K562 (cell line): ENCODE results near the gene TMEM41A. TPM values are rescaled to one million over a fixed set of nuclear protein-coding genes. Genes with fewer than 3 reads are reported as not detected.
A peak's percentile ranks its signal among the peaks of the same experiment; 100 is the strongest.

ENCODE experiments used
- CLOCK ChIP-seq: fragments of 250-450 bp; sonication (Bioruptor Pico); IDR thresholded peaks from 2 replicates; pipeline ENCODE4 v1.4.0; 2020; ENCODE audit warnings: mild to moderate bottlenecking, moderate library complexity, borderline replicate concordance
- CREM ChIP-seq: IDR thresholded peaks from 2 replicates; pipeline ENCODE4 v1.6.1; 2014; ENCODE audit warnings: antibody characterized with exemption, low read depth
- EP400 ChIP-seq: fragments of 450-650 bp; IDR thresholded peaks from 2 replicates; pipeline ENCODE4 v1.6.1; 2017; ENCODE audit warnings: antibody characterized with exemption, mild to moderate bottlenecking, moderate library complexity
- FOXA1 ChIP-seq: fragments of 450-650 bp; IDR thresholded peaks from 2 replicates; pipeline ENCODE4 v1.6.1; 2016; ENCODE audit warnings: mild to moderate bottlenecking, borderline replicate concordance
- FOXK2 ChIP-seq, 2 experiments: fragments of 450-650 bp; IDR thresholded peaks in 1 of 2; conservative IDR thresholded peaks in 1 of 2; 2 replicates each; pipeline ENCODE4 v1.6.1; 2016; ENCODE audit warnings: low read depth in 2 of 2, mild to moderate bottlenecking in 1 of 2
- GTF2E2 ChIP-seq: fragments of 200-800 bp; sonication (Bioruptor generic); IDR thresholded peaks from 2 replicates; pipeline ENCODE4 v1.6.1; 2016; ENCODE audit warnings: missing genetic modification characterization, missing compliant biosample characterization
- MEF2A ChIP-seq: IDR thresholded peaks from 2 replicates; pipeline ENCODE4 v1.6.1; 2011; ENCODE audit warnings: low read depth, mild to moderate bottlenecking, low read length, moderate library complexity; ENCODE audit not compliant: control insufficient read depth
- NONO ChIP-seq, 2 experiments: fragments of 200-400 bp in 1 of 2; fragments of 450-650 bp in 1 of 2; formaldehyde crosslinking in 1 of 2; IDR thresholded peaks; 2 replicates each; pipeline ENCODE4 v1.6.1; 2017; ENCODE audit warnings: low read depth in 2 of 2, mild to moderate bottlenecking in 2 of 2, moderate library complexity in 2 of 2, low read length in 1 of 2
- PHF20 ChIP-seq: fragments of 450-650 bp; IDR thresholded peaks from 2 replicates; pipeline ENCODE4 v1.6.1; 2018; ENCODE audit not compliant: partially characterized antibody
- PHF21A ChIP-seq: fragments of 450-650 bp; IDR thresholded peaks from 2 replicates; pipeline ENCODE4 v1.6.1; 2017; ENCODE audit warnings: low read depth, borderline replicate concordance
- RBM25 ChIP-seq: fragments of 200-400 bp; formaldehyde crosslinking; IDR thresholded peaks from 2 replicates; pipeline ENCODE4 v1.6.1; 2018; ENCODE audit warnings: low read length, low read depth, moderate library complexity; ENCODE audit not compliant: severe bottlenecking
- SIX5 ChIP-seq, 2 experiments: IDR thresholded peaks; 2 replicates each; pipeline ENCODE4 v1.6.1; 2011; ENCODE audit warnings: low read length in 2 of 2, borderline replicate concordance in 1 of 2, low read depth in 1 of 2, mild to moderate bottlenecking in 1 of 2, moderate library complexity in 1 of 2; ENCODE audit not compliant: insufficient read depth in 1 of 2
- SMARCA4 ChIP-seq: fragments of 450-650 bp; IDR thresholded peaks from 2 replicates; pipeline ENCODE4 v1.6.1; 2016
- SRSF7 ChIP-seq: fragments of 200-400 bp; formaldehyde crosslinking; optimal IDR thresholded peaks from 2 replicates; pipeline ENCODE3; 2017; ENCODE audit warnings: mild to moderate bottlenecking, low read depth, low read length
- ZNF175 ChIP-seq: fragments of 200-800 bp; sonication (Bioruptor generic); IDR thresholded peaks from 2 replicates; pipeline ENCODE4 v1.6.1; 2016; ENCODE audit warnings: low read depth, mild to moderate bottlenecking, missing genetic modification characterization, missing compliant biosample characterization
- ZNF274 ChIP-seq: IDR thresholded peaks from 2 replicates; pipeline ENCODE4 v1.6.1; 2011; ENCODE audit warnings: low read depth, mild to moderate bottlenecking, low read length, moderate library complexity, borderline replicate concordance
- ZNF354B ChIP-seq: fragments of 250-450 bp; sonication (Bioruptor Pico); IDR thresholded peaks from 2 replicates; pipeline ENCODE4 v1.4.0; 2020
- ZNF584 ChIP-seq: fragments of 200-800 bp; sonication (Bioruptor generic); IDR thresholded peaks from 2 replicates; pipeline ENCODE4 v1.6.1; 2016; ENCODE audit warnings: low read depth, mild to moderate bottlenecking, missing genetic modification characterization, missing compliant biosample characterization
- ZNF780A ChIP-seq: fragments of 250-450 bp; sonication (Bioruptor Pico); IDR thresholded peaks from 2 replicates; pipeline ENCODE4 v1.5.0; 2021; ENCODE audit warnings: mild to moderate bottlenecking
- polyA plus RNA-seq, 8 experiments: library from polyadenylated mRNA; depleted of rRNA in 4 of 8; stranded (reverse) in 5 of 8; unstranded in 3 of 8; fragments of >200 nt; fragmentation: Nextera tagmentation in 2 of 8; fragmentation: Illumina TruSeq in 1 of 8; extraction: Ambion mirVana in 2 of 8; extraction: Trizol in 1 of 8; gene quantifications; 2 replicates each; pipeline versions ENCODE4 v1.2.1 to v1.2.3, GENCODE V29; 2011 to 2014; ENCODE audit warnings: inconsistent platforms in 1 of 8, missing spikeins in 1 of 8
- total RNA-seq, 7 experiments: library from RNA; depleted of rRNA in 6 of 7; stranded (reverse); fragments of >200 nt in 6 of 7; fragmentation: Illumina TruSeq in 2 of 7; extraction: Trizol in 2 of 7; gene quantifications; 2 replicates each; pipeline versions ENCODE4 v1.2.1 to v1.2.3, GENCODE V29; 2011 to 2021; ENCODE audit warnings: low replicate concordance in 1 of 7
- TF ChIP-seq, protein P1 (sequence below): fragments of 450-650 bp; IDR thresholded peaks from 2 replicates; pipeline ENCODE4 v1.6.1; 2017; ENCODE audit warnings: antibody characterized with exemption, mild to moderate bottlenecking
- TF ChIP-seq, protein P2 (sequence below), 2 experiments: fragments of 250-450 bp in 1 of 2; fragments of 450-650 bp in 1 of 2; sonication (Bioruptor Pico) in 1 of 2; IDR thresholded peaks; 2 replicates each; pipeline versions ENCODE4 v1.6.1 to v1.8.0; 2016 to 2021; ENCODE audit warnings: mild to moderate bottlenecking in 2 of 2, moderate library complexity in 2 of 2, missing compliant biosample characterization in 1 of 2, missing genetic modification characterization in 1 of 2

Gene TMEM41A
- total and polyA plus RNA-seq, 9 of the 15 experiments (the other 6 are each of a cell fraction or from before 2014, with no cell fraction given), result 22.5 to 65.9 (median 31.5) TPM

DNA sequence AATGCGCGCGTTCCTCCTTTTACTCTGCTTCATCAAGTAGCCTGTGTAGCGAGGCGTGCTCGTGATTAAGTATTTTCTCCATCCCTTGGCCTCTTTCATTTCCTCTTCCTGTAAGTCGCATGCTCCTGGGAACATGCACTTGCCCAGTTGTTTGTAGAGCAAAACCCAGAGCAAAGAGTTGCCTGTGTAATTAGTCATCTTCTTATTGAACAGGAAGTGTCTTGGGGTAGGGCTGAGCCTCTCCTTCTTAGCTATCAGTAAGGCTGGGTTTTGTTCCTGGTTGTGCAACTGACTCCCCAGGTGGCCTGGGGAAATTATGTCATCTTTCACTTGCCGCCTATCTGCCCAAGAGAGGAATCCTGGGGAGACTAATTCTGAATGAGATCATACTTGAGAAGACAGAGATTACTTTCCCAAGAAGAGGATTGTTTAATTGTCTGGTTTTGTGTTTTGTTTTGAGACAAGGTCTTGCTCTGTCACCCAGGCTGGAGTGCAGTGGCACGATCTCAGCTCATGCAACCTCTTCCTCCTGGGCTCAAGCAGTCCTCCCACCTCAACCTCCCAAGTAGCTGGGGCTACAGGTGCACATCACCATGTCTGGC, 38.6 kb upstream of the TMEM41A start (continued):
- TF ChIP-seq, protein P1, sequence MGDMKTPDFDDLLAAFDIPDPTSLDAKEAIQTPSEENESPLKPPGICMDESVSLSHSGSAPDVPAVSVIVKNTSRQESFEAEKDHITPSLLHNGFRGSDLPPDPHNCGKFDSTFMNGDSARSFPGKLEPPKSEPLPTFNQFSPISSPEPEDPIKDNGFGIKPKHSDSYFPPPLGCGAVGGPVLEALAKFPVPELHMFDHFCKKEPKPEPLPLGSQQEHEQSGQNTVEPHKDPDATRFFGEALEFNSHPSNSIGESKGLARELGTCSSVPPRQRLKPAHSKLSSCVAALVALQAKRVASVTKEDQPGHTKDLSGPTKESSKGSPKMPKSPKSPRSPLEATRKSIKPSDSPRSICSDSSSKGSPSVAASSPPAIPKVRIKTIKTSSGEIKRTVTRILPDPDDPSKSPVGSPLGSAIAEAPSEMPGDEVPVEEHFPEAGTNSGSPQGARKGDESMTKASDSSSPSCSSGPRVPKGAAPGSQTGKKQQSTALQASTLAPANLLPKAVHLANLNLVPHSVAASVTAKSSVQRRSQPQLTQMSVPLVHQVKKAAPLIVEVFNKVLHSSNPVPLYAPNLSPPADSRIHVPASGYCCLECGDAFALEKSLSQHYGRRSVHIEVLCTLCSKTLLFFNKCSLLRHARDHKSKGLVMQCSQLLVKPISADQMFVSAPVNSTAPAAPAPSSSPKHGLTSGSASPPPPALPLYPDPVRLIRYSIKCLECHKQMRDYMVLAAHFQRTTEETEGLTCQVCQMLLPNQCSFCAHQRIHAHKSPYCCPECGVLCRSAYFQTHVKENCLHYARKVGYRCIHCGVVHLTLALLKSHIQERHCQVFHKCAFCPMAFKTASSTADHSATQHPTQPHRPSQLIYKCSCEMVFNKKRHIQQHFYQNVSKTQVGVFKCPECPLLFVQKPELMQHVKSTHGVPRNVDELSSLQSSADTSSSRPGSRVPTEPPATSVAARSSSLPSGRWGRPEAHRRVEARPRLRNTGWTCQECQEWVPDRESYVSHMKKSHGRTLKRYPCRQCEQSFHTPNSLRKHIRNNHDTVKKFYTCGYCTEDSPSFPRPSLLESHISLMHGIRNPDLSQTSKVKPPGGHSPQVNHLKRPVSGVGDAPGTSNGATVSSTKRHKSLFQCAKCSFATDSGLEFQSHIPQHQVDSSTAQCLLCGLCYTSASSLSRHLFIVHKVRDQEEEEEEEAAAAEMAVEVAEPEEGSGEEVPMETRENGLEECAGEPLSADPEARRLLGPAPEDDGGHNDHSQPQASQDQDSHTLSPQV, result peak; percentile 68
- TF ChIP-seq SIX5 (IDR thresholded peaks at IDR 0.05; ENCODE audit: borderline replicate concordance in 1 of 2, insufficient read depth in 1 of 2, low read depth in 1 of 2, low read length in 2 of 2) (no peak), ZNF354B (CRISPR knock-in tag) (no peak), EP400 (0 out of 2 replicates have a peak, but pooled peaks have one; percentile 30), CLOCK (CRISPR knock-in tag) (no peak), ZNF780A (CRISPR knock-in tag) (no peak), PHF20 (no peak), FOXA1 (no peak), CREM (peak; percentile 63), RBM25 (no peak), ZNF274 (no peak), MEF2A (no peak), ZNF584 (CRISPR knock-in tag) (no peak), SRSF7 (no peak), SMARCA4 (peak; percentile 75; the same call in 1 of the 2 replicates), ZNF175 (0 out of 2 replicates have a peak, but pooled peaks have one; percentile 46), FOXK2 (conservative IDR thresholded peaks at IDR 0.05 in 1 of 2, IDR thresholded peaks at IDR 0.05 in 1 of 2; ENCODE audit: low read depth in 2 of 2) (peak in 1 of 2 experiments; percentile 40; a peak in 1 of 4 replicates), NONO (IDR thresholded peaks at IDR 0.05; ENCODE audit: low read depth in 2 of 2, low read length in 1 of 2) (no peak), GTF2E2 (tag) (no peak), PHF21A (no peak)
- TF ChIP-seq, protein P2, sequence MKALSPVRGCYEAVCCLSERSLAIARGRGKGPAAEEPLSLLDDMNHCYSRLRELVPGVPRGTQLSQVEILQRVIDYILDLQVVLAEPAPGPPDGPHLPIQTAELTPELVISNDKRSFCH (CRISPR knock-in tag; IDR thresholded peaks at IDR 0.05), result no peak
- TF ChIP-seq, protein P2 (tag; IDR thresholded peaks at IDR 0.05), result 0 out of 2 replicates have a peak, but pooled peaks have one; percentile 58
